SK-N-SH (cell line): ENCODE measurements around the gene ERBB2. TPM values are rescaled to one million over a fixed set of nuclear protein-coding genes. Genes with fewer than 3 reads are reported as not detected.

Experiments
- CTCF ChIA-PET: fragments of 300-600, 350-600 bp; formaldehyde crosslinking; extraction: SDS; loops from one replicate; lab custom pipeline; 2021; lab: Yijun Ruan, JAX
- POLR2A ChIA-PET: fragments of 350-600 bp; sonication (Branson Sonifier 250); formaldehyde crosslinking; extraction: SDS; loops from one replicate; lab custom pipeline; 2020; ENCODE audit warnings: antibody characterized with exemption, inconsistent platforms; lab: Yijun Ruan, JAX
- DNase-seq: peaks from one replicate; pipeline ENCODE4 v3.0.0; 2012
- H2AFZ ChIP-seq: fragments of 200-600 bp; sonication (generic); 2 replicates; pipeline ENCODE4 v1.8.1; 2016; ENCODE audit warnings: antibody characterized with exemption, mild to moderate bottlenecking, low read depth
- H3F3A ChIP-seq: fragments of 200-600 bp; sonication (generic); replicated peaks from 2 replicates; pipeline ENCODE3; 2016; ENCODE audit warnings: antibody characterized with exemption, mild to moderate bottlenecking; ENCODE audit not compliant: insufficient read depth
- H3K27ac ChIP-seq, 2 experiments: fragments of 200-500 bp in 1 of 2; fragments of 200-600 bp in 1 of 2; sonication (Bioruptor generic) in 1 of 2; sonication (generic), shearing (Covaris generic) in 1 of 2; 2 replicates each; pipeline versions ENCODE4 v1.5.1 to v1.6.1; 2014 to 2016; ENCODE audit warnings: low read depth in 2 of 2, inconsistent platforms in 1 of 2, low read length in 1 of 2, mild to moderate bottlenecking in 1 of 2, mixed read lengths in 1 of 2
- H3K27me3 ChIP-seq: fragments of 200-600 bp; sonication (generic), shearing (Covaris generic); 2 replicates; pipeline ENCODE4 v1.6.1; 2016; ENCODE audit warnings: mixed run types; ENCODE audit not compliant: insufficient read depth
- H3K36me3 ChIP-seq, 2 experiments: fragments of 200-500 bp in 1 of 2; fragments of 200-600 bp in 1 of 2; sonication (Bioruptor generic) in 1 of 2; sonication (generic) in 1 of 2; replicated peaks in 1 of 2; 2 replicates each; pipeline versions ENCODE3 to v1.5.1; 2014 to 2016; ENCODE audit warnings: low read length in 1 of 2, mild to moderate bottlenecking in 1 of 2; ENCODE audit not compliant: insufficient read depth in 2 of 2, control insufficient read depth in 1 of 2
- H3K4me1 ChIP-seq, 2 experiments: fragments of 200-500 bp in 1 of 2; fragments of 200-600 bp in 1 of 2; sonication (Bioruptor generic) in 1 of 2; sonication (generic), shearing (Covaris generic) in 1 of 2; 2 replicates each; pipeline versions ENCODE4 v1.5.1 to v1.6.1; 2014 to 2016; ENCODE audit warnings: low read depth in 1 of 2, low read length in 1 of 2, mixed run types in 1 of 2; ENCODE audit not compliant: insufficient read depth in 2 of 2, control insufficient read depth in 1 of 2
- H3K4me2 ChIP-seq: fragments of 200-600 bp; sonication (generic), shearing (Covaris generic); 2 replicates; pipeline ENCODE4 v1.6.1; 2017; ENCODE audit warnings: mixed run types
- H3K4me3 ChIP-seq, 2 experiments: fragments of 200-500 bp in 1 of 2; fragments of 200-600 bp in 1 of 2; sonication (Bioruptor generic) in 1 of 2; sonication (generic), shearing (Covaris generic) in 1 of 2; 2 replicates each; pipeline versions ENCODE4 v1.5.1 to v1.8.1; 2014 to 2016; ENCODE audit warnings: low read depth in 2 of 2, inconsistent platforms in 1 of 2, low read length in 1 of 2, mild to moderate bottlenecking in 1 of 2, mixed read lengths in 1 of 2, moderate library complexity in 1 of 2
- H3K79me2 ChIP-seq: fragments of 200-600 bp; sonication (generic); 2 replicates; pipeline ENCODE4 v1.8.1; 2017; ENCODE audit warnings: mild to moderate bottlenecking; ENCODE audit not compliant: insufficient read depth
- H3K9ac ChIP-seq: fragments of 200-600 bp; sonication (generic); 2 replicates; pipeline ENCODE4 v1.6.1; 2017; ENCODE audit warnings: mixed run types
- H3K9me2 ChIP-seq: fragments of 200-600 bp; sonication (generic); 2 replicates; pipeline ENCODE4 v1.6.1; 2017; ENCODE audit warnings: mixed run types
- H3K9me3 ChIP-seq: fragments of 200-600 bp; sonication (generic); 2 replicates; pipeline ENCODE4 v1.6.1; 2017; ENCODE audit warnings: mixed run types, mild to moderate bottlenecking, moderate library complexity
- H4K20me1 ChIP-seq: fragments of 200-600 bp; sonication (generic); 2 replicates; pipeline ENCODE4 v1.6.1; 2017; ENCODE audit warnings: mild to moderate bottlenecking, mixed run types; ENCODE audit not compliant: insufficient read depth
- EP300 ChIP-seq, 2 experiments: IDR thresholded peaks; 2 replicates each; pipeline versions ENCODE4 v1.4.0 to v1.6.1; 2012; ENCODE audit warnings: borderline replicate concordance in 1 of 2, low read depth in 1 of 2, low read length in 1 of 2
- FOSL2 ChIP-seq: IDR thresholded peaks from 2 replicates; pipeline ENCODE4 v1.4.0; 2012; ENCODE audit warnings: low read depth, mild to moderate bottlenecking, moderate library complexity, borderline replicate concordance
- MXI1 ChIP-seq: IDR thresholded peaks from 2 replicates; pipeline ENCODE4 v1.6.1; 2012; ENCODE audit warnings: mild to moderate bottlenecking, low read depth, low read length, improper control_type of control experiment
- POLR2AphosphoS5 ChIP-seq: IDR thresholded peaks from 2 replicates; pipeline ENCODE4 v1.6.1; 2012; ENCODE audit warnings: low read depth, low read length
- RCOR1 ChIP-seq: fragments of 150-350 bp; IDR thresholded peaks from 2 replicates; pipeline ENCODE4 v1.6.1; 2017; ENCODE audit warnings: antibody characterized with exemption, low read length
- RXRA ChIP-seq: IDR thresholded peaks from 2 replicates; pipeline ENCODE4 v1.4.0; 2012; ENCODE audit warnings: low read depth, mild to moderate bottlenecking, borderline replicate concordance
- YY1 ChIP-seq: IDR thresholded peaks from 2 replicates; pipeline ENCODE4 v1.4.0; 2012; ENCODE audit warnings: low read depth, mild to moderate bottlenecking
- WGBS: methylation state at CpG from one replicate; pipeline ENCODE4 v1.1.6; 2017; ENCODE audit warnings: low lambda C conversion rate; 5-methylcytosine and 5-hydroxymethylcytosine counted together
- polyA plus RNA-seq, 3 experiments: library from polyadenylated mRNA; depleted of rRNA; stranded (reverse); fragments of >200 nt; gene quantifications; 2 replicates each; pipeline ENCODE4 v1.2.3, GENCODE V29; 2012
- TF ChIP-seq, protein P1 (sequence below): IDR thresholded peaks from 2 replicates; pipeline ENCODE4 v1.6.1; 2012; ENCODE audit warnings: mild to moderate bottlenecking, low read depth, low read length, moderate library complexity
- TF ChIP-seq, protein P2 (sequence below): fragments of 150-350 bp; IDR thresholded peaks from 2 replicates; pipeline ENCODE4 v1.6.1; 2017; ENCODE audit warnings: antibody characterized with exemption, low read length, low read depth, borderline replicate concordance
- TF ChIP-seq, protein P3 (sequence below): fragments of 150-350 bp; IDR thresholded peaks from 2 replicates; pipeline ENCODE4 v1.6.1; 2016; ENCODE audit warnings: mild to moderate bottlenecking, low read depth, low read length

Gene ERBB2
- polyA plus RNA-seq, 1 of the 3 experiments (the other 2 are of a cell fraction), result 1.9 TPM

DNA sequence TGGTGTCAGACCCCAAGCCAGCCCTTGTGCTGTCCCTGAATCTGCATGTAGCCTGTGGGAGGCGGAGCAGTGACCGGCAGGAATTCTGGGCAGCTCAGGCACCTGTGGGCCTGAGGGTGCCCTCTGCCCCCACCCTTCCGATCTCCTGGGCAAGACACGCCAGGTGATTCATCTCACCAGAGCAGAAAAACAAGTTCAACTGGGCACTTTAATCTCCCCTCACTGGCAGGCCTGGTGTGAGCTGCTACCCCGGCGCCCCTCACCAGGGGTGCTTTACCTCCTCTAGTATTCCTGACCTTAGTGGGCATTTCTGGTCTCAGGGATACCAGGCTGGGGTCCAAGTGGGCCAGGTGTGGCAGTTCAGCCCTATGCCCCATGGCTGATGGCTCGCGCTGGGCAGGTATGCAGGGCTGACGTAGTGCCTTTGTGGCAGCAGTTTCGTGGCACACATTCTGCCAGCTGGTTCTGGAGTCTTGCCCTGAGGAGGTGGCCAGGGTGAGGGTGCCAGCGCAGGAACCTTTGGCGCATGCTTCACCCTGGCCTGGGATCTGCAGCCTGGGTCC lies 6.0 kb downstream of the ERBB2 start (continued):
- TF ChIP-seq, protein P1, sequence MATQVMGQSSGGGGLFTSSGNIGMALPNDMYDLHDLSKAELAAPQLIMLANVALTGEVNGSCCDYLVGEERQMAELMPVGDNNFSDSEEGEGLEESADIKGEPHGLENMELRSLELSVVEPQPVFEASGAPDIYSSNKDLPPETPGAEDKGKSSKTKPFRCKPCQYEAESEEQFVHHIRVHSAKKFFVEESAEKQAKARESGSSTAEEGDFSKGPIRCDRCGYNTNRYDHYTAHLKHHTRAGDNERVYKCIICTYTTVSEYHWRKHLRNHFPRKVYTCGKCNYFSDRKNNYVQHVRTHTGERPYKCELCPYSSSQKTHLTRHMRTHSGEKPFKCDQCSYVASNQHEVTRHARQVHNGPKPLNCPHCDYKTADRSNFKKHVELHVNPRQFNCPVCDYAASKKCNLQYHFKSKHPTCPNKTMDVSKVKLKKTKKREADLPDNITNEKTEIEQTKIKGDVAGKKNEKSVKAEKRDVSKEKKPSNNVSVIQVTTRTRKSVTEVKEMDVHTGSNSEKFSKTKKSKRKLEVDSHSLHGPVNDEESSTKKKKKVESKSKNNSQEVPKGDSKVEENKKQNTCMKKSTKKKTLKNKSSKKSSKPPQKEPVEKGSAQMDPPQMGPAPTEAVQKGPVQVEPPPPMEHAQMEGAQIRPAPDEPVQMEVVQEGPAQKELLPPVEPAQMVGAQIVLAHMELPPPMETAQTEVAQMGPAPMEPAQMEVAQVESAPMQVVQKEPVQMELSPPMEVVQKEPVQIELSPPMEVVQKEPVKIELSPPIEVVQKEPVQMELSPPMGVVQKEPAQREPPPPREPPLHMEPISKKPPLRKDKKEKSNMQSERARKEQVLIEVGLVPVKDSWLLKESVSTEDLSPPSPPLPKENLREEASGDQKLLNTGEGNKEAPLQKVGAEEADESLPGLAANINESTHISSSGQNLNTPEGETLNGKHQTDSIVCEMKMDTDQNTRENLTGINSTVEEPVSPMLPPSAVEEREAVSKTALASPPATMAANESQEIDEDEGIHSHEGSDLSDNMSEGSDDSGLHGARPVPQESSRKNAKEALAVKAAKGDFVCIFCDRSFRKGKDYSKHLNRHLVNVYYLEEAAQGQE, result no peak
- no peak for TF ChIP-seq RXRA
- TF ChIP-seq, protein P2, sequence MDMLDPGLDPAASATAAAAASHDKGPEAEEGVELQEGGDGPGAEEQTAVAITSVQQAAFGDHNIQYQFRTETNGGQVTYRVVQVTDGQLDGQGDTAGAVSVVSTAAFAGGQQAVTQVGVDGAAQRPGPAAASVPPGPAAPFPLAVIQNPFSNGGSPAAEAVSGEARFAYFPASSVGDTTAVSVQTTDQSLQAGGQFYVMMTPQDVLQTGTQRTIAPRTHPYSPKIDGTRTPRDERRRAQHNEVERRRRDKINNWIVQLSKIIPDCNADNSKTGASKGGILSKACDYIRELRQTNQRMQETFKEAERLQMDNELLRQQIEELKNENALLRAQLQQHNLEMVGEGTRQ, result no peak

GRCh38 chr17:39706383-39706782 lies 6.5 kb downstream of the ERBB2 start:
- DNase-seq, result no peak
- Histone ChIP-seq H3K4me3 (no peak overlapping the region), H3K9ac (no peak overlapping the region), H3K36me3 (no peaks in the 10 kb centered on the region), H4K20me1 (no peaks in the 10 kb centered on the region), H3K4me1 (no peaks in the 10 kb centered on the region), H3K27ac (no peak overlapping the region), H3K9me2 (no peaks in the 10 kb centered on the region), H3K27me3 (no peaks in the 10 kb centered on the region; the same call in 1 of the 2 replicates), H3K9me3 (no peaks in the 10 kb centered on the region), H2AFZ (no peak overlapping the region), H3K4me2 (no peak overlapping the region), H3F3A (no peaks in the 10 kb centered on the region), H3K79me2 (no peaks in the 10 kb centered on the region)
- ChIA-PET POLR2A (no interaction called here), CTCF (interaction anchor here (0.9 kb wide), 1 partner anchor 85 kb away, joined by 3 read pairs; no protein-coding TSS in a partner anchor)
- TF ChIP-seq, protein P3, sequence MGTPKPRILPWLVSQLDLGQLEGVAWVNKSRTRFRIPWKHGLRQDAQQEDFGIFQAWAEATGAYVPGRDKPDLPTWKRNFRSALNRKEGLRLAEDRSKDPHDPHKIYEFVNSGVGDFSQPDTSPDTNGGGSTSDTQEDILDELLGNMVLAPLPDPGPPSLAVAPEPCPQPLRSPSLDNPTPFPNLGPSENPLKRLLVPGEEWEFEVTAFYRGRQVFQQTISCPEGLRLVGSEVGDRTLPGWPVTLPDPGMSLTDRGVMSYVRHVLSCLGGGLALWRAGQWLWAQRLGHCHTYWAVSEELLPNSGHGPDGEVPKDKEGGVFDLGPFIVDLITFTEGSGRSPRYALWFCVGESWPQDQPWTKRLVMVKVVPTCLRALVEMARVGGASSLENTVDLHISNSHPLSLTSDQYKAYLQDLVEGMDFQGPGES, result no peak
- TF ChIP-seq EP300 (IDR thresholded peaks at IDR 0.05; ENCODE audit: borderline replicate concordance in 1 of 2, low read depth in 1 of 2, low read length in 1 of 2), result no peak
- TF ChIP-seq FOSL2, result no peak
- no peak for TF ChIP-seq YY1
- TF ChIP-seq RCOR1, result no peak
- 60% methylated on average over 5 of the region's 8 CpGs for WGBS

- Histone ChIP-seq H3F3A (no peaks in the 10 kb centered on the region), H3K27ac (no peak overlapping the region), H3K36me3 (no peaks in the 10 kb centered on the region), H3K9me3 (no peaks in the 10 kb centered on the region), H3K9ac (no peak overlapping the region), H3K4me2 (no peak overlapping the region), H3K27me3 (no peaks in the 10 kb centered on the region; the same call in 1 of the 2 replicates), H3K4me3 (no peak overlapping the region), H2AFZ (no peak overlapping the region), H4K20me1 (no peaks in the 10 kb centered on the region), H3K4me1 (no peaks in the 10 kb centered on the region), H3K9me2 (no peaks in the 10 kb centered on the region), H3K79me2 (no peaks in the 10 kb centered on the region)
- ChIA-PET POLR2A (no interaction called here), CTCF (interaction anchor here (0.9 kb wide), 1 partner anchor 85 kb away, joined by 3 read pairs; no protein-coding TSS in a partner anchor)
- DNase-seq, result no peak
- WGBS, result 32% methylated on average over 2 of the region's 7 CpGs
- TF ChIP-seq POLR2AphosphoS5 (no peak), MXI1 (no peak)
Measured at GRCh38 chr17:39706921-39707337, 7.1 kb downstream of the ERBB2 start.
